Breast epithelium (tissue), 4 donors: ENCODE measurements around the gene BICC1. TPM values are rescaled to one million over a fixed set of nuclear protein-coding genes. Genes with fewer than 3 reads are reported as not detected.

Experiments used
- DNase-seq, 2 donors: peaks; one replicate each; pipeline ENCODE4 v3.0.0-alpha.2; 2019; ENCODE audit warnings: low spot score in 2 of 2
- H3K27ac ChIP-seq, 2 donors: fragments of 200-600 bp; sonication (generic) in 1 of 2; one replicate each; pipeline ENCODE4 v1.5.1; 2016 to 2019; ENCODE audit warnings: mild to moderate bottlenecking in 1 of 2
- H3K27me3 ChIP-seq, 2 donors: fragments of 200-600 bp; sonication (generic) in 1 of 2; one replicate each; pipeline versions ENCODE4 v1.5.1 to v1.6.0; 2017 to 2019; ENCODE audit warnings: control low read depth in 1 of 2, mild to moderate bottlenecking in 1 of 2
- H3K36me3 ChIP-seq: fragments of 200-600 bp; one replicate; pipeline ENCODE4 v1.5.1; 2019
- H3K4me1 ChIP-seq, 2 donors: fragments of 200-600 bp; sonication (generic); one replicate each; pipeline ENCODE4 v1.5.1; 2016 to 2019; ENCODE audit warnings: control low read depth in 1 of 2
- H3K4me3 ChIP-seq, 3 donors: fragments of 200-600 bp; sonication (generic); 1 replicate in 2 of 3; 2 replicates in 1 of 3; pipeline ENCODE4 v1.5.1; 2016 to 2019; ENCODE audit warnings: mild to moderate bottlenecking in 3 of 3, moderate library complexity in 2 of 3
- H3K9me3 ChIP-seq, 2 donors: fragments of 200-600 bp; sonication (generic) in 1 of 2; one replicate each; pipeline ENCODE4 v1.5.1; 2016 to 2019; ENCODE audit warnings: control low read depth in 1 of 2
- POLR2A ChIP-seq: fragments of 450-650 bp; IDR thresholded peaks from one replicate; pipeline ENCODE4 v1.6.1; 2016; ENCODE audit warnings: antibody characterized with exemption, mild to moderate bottlenecking, moderate library complexity
- POLR2AphosphoS5 ChIP-seq, 3 donors: sonication (generic); formaldehyde crosslinking; IDR thresholded peaks; one replicate each; pipeline ENCODE4 v1.6.1; 2017; ENCODE audit warnings: antibody characterized with exemption in 3 of 3
- intact Hi-C: fragments of 100-400 bp; cut with DNase I; formaldehyde crosslinking; loops from one replicate; pipeline ENCODE4 v1.15.1; 2023; ENCODE audit warnings: low total_unique reads
- total RNA-seq, 3 donors: library from RNA; depleted of rRNA; stranded (reverse); fragments of >200 nt; gene quantifications; one replicate each; pipeline ENCODE4 v1.1.0, GENCODE V29; 2016
- TF ChIP-seq, protein P1 (sequence below), 3 donors: fragments of 450-650 bp; IDR thresholded peaks; one replicate each; pipeline ENCODE4 v1.5.1; 2016 to 2017; ENCODE audit warnings: antibody characterized with exemption in 3 of 3, mild to moderate bottlenecking in 3 of 3, moderate library complexity in 3 of 3

Gene BICC1
- total RNA-seq, 3 donors from 2014 or later, result 24.3 to 35.5 (median 26.2) TPM

DNA sequence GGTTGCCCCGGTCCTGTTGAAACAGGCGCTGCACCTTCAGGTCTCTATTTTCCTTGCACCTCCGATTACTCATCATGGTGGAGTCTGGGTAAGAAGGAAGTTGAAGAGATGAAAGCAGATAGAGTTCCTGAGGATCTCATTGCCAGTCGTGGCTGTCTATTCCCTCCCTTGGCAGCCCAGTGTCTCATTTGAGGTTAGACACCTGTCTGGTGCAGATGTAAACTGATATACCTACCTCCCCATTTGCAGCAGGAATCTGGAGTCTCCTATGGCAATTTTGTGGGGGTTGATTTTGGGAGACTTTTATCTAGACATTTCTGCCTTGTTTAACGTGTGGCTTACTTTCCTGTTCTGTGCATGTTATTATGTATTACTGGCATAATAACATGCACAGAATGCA is 212.1 kb downstream of the BICC1 start:
- peaks cover 0 to 8% of the 10 kb centered on the region in 2 donors for H3K9me3 ChIP-seq
- no peak overlapping the region for H3K27ac ChIP-seq
- no peak for DNase-seq
- no peak overlapping the region for H3K4me3 ChIP-seq
- intact Hi-C loops, result no loop called here
- no peaks in the 10 kb centered on the region for H3K36me3 ChIP-seq
- H3K4me1 ChIP-seq, result no peaks in the 10 kb centered on the region
- no peaks in the 10 kb centered on the region for H3K27me3 ChIP-seq
- TF ChIP-seq POLR2A, result no peak
- no peak for TF ChIP-seq POLR2AphosphoS5 (IDR thresholded peaks at IDR 0.05)
- TF ChIP-seq, protein P1, sequence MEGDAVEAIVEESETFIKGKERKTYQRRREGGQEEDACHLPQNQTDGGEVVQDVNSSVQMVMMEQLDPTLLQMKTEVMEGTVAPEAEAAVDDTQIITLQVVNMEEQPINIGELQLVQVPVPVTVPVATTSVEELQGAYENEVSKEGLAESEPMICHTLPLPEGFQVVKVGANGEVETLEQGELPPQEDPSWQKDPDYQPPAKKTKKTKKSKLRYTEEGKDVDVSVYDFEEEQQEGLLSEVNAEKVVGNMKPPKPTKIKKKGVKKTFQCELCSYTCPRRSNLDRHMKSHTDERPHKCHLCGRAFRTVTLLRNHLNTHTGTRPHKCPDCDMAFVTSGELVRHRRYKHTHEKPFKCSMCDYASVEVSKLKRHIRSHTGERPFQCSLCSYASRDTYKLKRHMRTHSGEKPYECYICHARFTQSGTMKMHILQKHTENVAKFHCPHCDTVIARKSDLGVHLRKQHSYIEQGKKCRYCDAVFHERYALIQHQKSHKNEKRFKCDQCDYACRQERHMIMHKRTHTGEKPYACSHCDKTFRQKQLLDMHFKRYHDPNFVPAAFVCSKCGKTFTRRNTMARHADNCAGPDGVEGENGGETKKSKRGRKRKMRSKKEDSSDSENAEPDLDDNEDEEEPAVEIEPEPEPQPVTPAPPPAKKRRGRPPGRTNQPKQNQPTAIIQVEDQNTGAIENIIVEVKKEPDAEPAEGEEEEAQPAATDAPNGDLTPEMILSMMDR (IDR thresholded peaks at IDR 0.05), result no peak

DNA sequence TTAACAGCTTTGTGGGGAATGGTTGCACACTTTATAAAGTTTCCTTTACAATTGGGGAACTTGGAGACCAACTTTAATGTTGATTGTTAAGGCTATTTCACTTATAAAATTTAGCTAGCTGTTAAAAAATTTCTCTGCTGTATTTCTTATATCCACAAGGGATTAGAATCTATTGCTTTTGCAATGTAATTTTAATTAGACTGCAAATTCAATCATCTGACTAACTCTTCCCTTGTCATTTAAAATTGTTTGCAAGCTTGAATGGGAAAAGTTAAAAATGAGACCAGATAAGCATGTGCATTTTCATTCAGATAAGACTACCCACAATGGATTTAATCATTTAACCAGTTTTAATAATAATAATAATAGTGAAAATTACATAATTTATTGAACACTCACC is 213.2 kb downstream of the BICC1 start:
- TF ChIP-seq POLR2AphosphoS5 (IDR thresholded peaks at IDR 0.05), result no peak
- no peak for TF ChIP-seq POLR2A
- TF ChIP-seq, protein P1 (IDR thresholded peaks at IDR 0.05), result no peak
- Histone ChIP-seq H3K36me3 (no peaks in the 10 kb centered on the region), H3K4me1 (no peaks in the 10 kb centered on the region), H3K9me3 (peaks cover 0 to 8% of the 10 kb centered on the region in 2 donors), H3K27me3 (no peaks in the 10 kb centered on the region), H3K4me3 (no peak overlapping the region), H3K27ac (no peak overlapping the region)
- no peak for DNase-seq
- intact Hi-C loops, result no loop called here

DNA sequence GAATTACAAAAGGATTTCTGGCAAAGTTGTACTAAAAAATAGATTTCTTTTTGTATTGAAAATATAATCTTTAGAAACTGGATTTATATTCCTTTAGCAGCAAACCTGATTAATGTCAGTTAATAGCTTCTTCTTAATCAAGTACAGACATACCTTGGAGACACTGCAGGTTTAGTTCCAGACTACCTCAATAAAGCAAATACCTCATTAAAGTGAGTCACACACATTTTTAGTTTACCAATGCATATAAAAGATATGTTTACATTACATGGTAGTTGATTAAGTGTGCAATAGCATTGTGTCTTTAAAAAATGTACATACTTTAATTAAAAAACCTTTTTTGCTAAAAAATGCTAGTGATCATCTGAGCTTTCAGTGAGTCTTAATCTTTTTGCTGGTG is 215.0 kb downstream of the BICC1 start:
- TF ChIP-seq POLR2A (no peak), POLR2AphosphoS5 (IDR thresholded peaks at IDR 0.05) (no peak)
- TF ChIP-seq, protein P1 (IDR thresholded peaks at IDR 0.05), result no peak
- Histone ChIP-seq H3K27me3 (no peaks in the 10 kb centered on the region), H3K4me3 (no peak overlapping the region), H3K27ac (no peak overlapping the region), H3K4me1 (no peaks in the 10 kb centered on the region), H3K9me3 (peaks cover 7 to 8% of the 10 kb centered on the region in 2 donors), H3K36me3 (no peaks in the 10 kb centered on the region)
- intact Hi-C loops, result no loop called here
- DNase-seq, result no peak

DNA sequence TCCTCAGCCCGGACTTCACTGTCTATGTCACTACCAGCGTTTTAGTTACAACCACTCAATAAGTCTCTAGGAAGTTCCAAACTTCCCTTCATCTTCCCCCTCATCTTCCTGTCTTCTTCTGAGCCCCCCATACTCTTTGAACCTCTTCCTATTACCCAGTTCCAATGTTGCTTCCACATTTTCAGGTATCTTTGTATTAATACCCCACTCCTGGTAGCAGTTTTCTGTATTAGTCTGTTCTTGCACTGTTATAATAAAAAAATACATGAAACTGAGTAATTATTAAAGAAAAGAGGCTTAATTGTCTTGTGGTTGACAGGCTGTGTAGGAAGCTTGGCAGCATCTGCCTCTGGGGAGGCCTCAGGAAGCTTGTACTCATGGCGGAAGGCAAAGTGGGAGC is 218.6 kb downstream of the BICC1 start:
- no peak for DNase-seq
- no peak for TF ChIP-seq POLR2A
- TF ChIP-seq POLR2AphosphoS5 (IDR thresholded peaks at IDR 0.05), result no peak
- TF ChIP-seq, protein P1 (IDR thresholded peaks at IDR 0.05), result no peak
- Histone ChIP-seq H3K4me1 (no peaks in the 10 kb centered on the region), H3K36me3 (no peaks in the 10 kb centered on the region), H3K27ac (no peak overlapping the region), H3K4me3 (no peak overlapping the region), H3K9me3 (peaks cover 7 to 8% of the 10 kb centered on the region in 2 donors), H3K27me3 (no peaks in the 10 kb centered on the region)
- intact Hi-C loops, result no loop called here

DNA sequence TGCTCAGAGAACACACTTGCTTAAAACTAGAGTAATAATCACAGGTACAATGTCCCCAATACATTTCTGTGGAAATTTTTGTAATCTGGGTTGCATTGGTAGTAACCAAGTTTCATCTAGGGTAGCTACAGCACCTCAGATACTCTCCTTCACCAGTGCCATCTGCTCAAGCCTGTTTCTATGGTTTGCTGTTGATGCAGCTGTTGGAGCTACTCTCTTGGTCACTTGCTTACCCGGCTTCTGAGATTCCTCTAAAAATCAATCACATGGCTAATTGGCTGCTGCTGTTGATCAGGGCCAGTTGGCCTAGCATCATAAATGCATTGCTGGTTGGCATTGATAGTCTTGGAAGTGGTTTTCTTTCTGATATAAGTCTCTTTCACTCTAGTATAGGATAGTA is 220.8 kb downstream of the BICC1 start:
- no peaks in the 10 kb centered on the region for H3K27me3 ChIP-seq
- TF ChIP-seq, protein P1 (IDR thresholded peaks at IDR 0.05), result no peak
- TF ChIP-seq POLR2AphosphoS5 (IDR thresholded peaks at IDR 0.05) (no peak), POLR2A (no peak)
- no peak for DNase-seq
- H3K4me1 ChIP-seq, result no peaks in the 10 kb centered on the region
- H3K27ac ChIP-seq, result no peak overlapping the region
- H3K9me3 ChIP-seq, result peaks cover 7 to 8% of the 10 kb centered on the region in 2 donors
- intact Hi-C loops, result no loop called here
- no peak overlapping the region for H3K4me3 ChIP-seq
- no peaks in the 10 kb centered on the region for H3K36me3 ChIP-seq
